ENCODE data around the gene BRSK1. TPM values are rescaled to one million over a fixed set of nuclear protein-coding genes. Genes with fewer than 3 reads are reported as not detected.

The BRSK1 gene
- total RNA-seq, 1 donor, result 5.2 TPM

DNA sequence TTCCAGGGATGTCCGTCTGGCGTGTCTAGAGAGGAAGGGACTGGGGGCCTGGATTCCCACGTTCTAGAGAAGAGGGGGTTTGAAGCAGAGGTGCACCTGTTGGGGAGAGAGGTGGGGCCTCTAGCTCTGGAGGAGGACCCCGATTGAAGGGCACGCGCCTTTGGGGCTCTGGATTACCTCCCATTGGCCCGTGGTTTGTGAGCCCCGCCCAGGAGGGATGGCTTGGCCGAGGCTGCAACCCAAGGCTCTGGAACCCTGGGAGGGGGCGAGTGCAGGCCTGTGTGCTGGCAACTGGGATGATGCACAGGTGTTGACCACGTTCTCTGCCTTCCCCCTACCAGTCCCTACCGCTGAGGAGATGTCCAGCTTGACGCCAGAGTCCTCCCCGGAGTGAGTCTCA, 21.2 kb downstream of the BRSK1 start:
- TF ChIP-seq, protein P1, sequence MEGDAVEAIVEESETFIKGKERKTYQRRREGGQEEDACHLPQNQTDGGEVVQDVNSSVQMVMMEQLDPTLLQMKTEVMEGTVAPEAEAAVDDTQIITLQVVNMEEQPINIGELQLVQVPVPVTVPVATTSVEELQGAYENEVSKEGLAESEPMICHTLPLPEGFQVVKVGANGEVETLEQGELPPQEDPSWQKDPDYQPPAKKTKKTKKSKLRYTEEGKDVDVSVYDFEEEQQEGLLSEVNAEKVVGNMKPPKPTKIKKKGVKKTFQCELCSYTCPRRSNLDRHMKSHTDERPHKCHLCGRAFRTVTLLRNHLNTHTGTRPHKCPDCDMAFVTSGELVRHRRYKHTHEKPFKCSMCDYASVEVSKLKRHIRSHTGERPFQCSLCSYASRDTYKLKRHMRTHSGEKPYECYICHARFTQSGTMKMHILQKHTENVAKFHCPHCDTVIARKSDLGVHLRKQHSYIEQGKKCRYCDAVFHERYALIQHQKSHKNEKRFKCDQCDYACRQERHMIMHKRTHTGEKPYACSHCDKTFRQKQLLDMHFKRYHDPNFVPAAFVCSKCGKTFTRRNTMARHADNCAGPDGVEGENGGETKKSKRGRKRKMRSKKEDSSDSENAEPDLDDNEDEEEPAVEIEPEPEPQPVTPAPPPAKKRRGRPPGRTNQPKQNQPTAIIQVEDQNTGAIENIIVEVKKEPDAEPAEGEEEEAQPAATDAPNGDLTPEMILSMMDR (IDR thresholded peaks at IDR 0.05; ENCODE audit: insufficient read depth, low read length), result no peak
- no peak overlapping the region for H3K4me3 ChIP-seq (ENCODE audit: low read depth, low read length)
- no peak for DNase-seq (ENCODE audit: low read depth)

DNA sequence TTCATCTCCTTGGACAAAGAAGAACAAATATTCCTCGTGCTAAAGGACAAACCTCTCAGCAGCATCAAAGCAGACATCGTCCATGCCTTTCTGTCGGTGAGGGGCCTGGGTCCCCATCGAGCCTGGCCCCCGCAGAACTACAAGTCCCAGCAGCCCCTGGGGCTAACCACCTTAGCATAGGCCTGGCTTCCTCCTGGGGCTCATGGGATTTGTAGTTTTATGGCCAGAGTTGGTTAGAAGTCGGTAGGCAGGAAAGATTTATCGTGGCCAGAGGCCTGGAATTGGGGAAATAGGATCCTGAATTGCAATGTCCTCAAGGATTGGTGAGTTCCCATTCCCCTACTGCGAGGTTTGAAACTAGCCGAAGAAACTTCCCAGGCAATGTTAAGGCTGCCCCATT, 21.7 kb downstream of the BRSK1 start:
- no peak overlapping the region for H3K4me3 ChIP-seq (ENCODE audit: low read depth, low read length)
- DNase-seq (ENCODE audit: low read depth), result peak; percentile 25
- TF ChIP-seq, protein P1 (IDR thresholded peaks at IDR 0.05; ENCODE audit: insufficient read depth, low read length), result no peak

- no peak overlapping the region for H3K4me3 ChIP-seq (ENCODE audit: low read depth, low read length)
- TF ChIP-seq, protein P1 (IDR thresholded peaks at IDR 0.05; ENCODE audit: insufficient read depth, low read length), result no peak
Observed at GRCh38 chr19:55305983-55306562, 22.3 kb downstream of the BRSK1 start.

GRCh38 chr19:55306712-55307111, 22.9 kb downstream of the BRSK1 start:
- H3K4me3 ChIP-seq (ENCODE audit: low read depth, low read length), result no peak overlapping the region
- TF ChIP-seq, protein P1 (IDR thresholded peaks at IDR 0.05; ENCODE audit: insufficient read depth, low read length), result no peak
- no peak for DNase-seq (ENCODE audit: low read depth)

More at GRCh38 chr19:55305983-55306562, 22.3 kb downstream of the BRSK1 start:
- no peak for DNase-seq (ENCODE audit: low read depth)

DNA sequence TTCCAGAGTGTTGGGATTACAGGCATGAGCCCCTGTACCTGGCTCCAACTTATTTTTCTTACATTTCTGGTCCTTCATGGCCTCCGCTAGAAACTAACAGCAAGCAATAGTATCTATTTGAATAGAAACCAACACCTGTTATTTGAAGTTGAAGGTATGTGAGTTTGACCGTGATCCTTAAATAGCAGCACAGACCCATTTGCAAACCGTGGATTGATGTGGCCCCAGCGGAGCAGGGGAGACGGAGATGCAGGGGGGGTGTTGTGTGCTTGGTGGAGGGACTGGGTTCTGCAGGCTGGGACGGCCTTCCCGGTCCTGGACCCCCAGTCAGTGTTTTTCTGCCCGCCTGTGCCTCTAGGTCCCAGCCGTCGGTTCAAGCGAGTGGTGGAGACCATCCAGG, 24.5 kb downstream of the BRSK1 start:
- TF ChIP-seq, protein P1 (IDR thresholded peaks at IDR 0.05; ENCODE audit: insufficient read depth, low read length), result no peak
- no peak overlapping the region for H3K4me3 ChIP-seq (ENCODE audit: low read depth, low read length)
- DNase-seq (ENCODE audit: low read depth), result no peak

- TF ChIP-seq, protein P1 (IDR thresholded peaks at IDR 0.05; ENCODE audit: insufficient read depth, low read length), result no peak
- no peak for DNase-seq (ENCODE audit: low read depth)
- H3K4me3 ChIP-seq (ENCODE audit: low read depth, low read length), result no peak overlapping the region
Observed at GRCh38 chr19:55309448-55309847, 25.7 kb downstream of the BRSK1 start.

DNA sequence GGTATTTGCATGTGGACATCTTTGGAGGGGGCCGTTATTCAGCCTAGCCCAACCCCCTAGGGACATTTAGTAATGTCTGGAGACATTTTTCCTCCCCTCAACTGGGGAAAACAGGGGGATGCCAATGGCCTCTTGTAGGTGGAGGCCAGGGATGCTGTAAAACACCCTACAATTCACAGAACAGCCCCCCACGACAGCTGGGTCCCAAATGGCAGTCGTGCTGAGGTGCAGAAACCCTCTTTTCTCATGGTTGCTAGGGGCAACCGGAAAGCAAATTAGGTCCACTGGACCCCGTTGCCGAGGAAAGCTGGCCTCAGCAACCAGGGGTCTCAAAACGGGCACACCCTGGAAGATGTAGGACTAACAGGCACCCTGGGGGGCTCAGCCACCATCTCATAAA, 26.7 kb downstream of the BRSK1 start:
- TF ChIP-seq, protein P1 (IDR thresholded peaks at IDR 0.05; ENCODE audit: insufficient read depth, low read length), result no peak
- no peak overlapping the region for H3K4me3 ChIP-seq (ENCODE audit: low read depth, low read length)
- DNase-seq (ENCODE audit: low read depth), result no peak
